H1 (cell line): ENCODE results near the gene HMCN1. TPM values are rescaled to one million over a fixed set of nuclear protein-coding genes. Genes with fewer than 3 reads are reported as not detected.

Experiments
- CTCF ChIA-PET: fragments of 300-600 bp; sonication (Branson Sonifier 250); formaldehyde crosslinking; loops from one replicate; lab custom pipeline; 2021; ENCODE audit not compliant: partially characterized antibody; lab: Charles Lee
- POLR2A ChIA-PET: fragments of 300-600 bp; sonication (Branson Sonifier 250); formaldehyde crosslinking; loops from one replicate; lab custom pipeline; 2021; ENCODE audit warnings: inconsistent platforms; ENCODE audit not compliant: partially characterized antibody; lab: Charles Lee
- DNase-seq, 2 experiments: peaks; one replicate each; pipeline versions ENCODE4 v3.0.0 to v3.0.0-alpha.2; 2010 to 2022; ENCODE audit warnings: low spot score in 2 of 2, low read depth in 1 of 2, mixed read lengths in 1 of 2
- FAIRE-seq: peaks from 2 replicates; lab custom pipeline; 2011; peaks lifted over from hg19 to GRCh38; lab: Jason Lieb, UNC
- H2AFZ ChIP-seq: 2 replicates; pipeline ENCODE4 v1.8.1; 2012; ENCODE audit warnings: low read length, inconsistent platforms
- H2AK5ac ChIP-seq: 2 replicates; pipeline ENCODE4 v1.6.1; 2013; ENCODE audit warnings: low read depth, low read length
- H2BK120ac ChIP-seq: replicated peaks from 2 replicates; pipeline ENCODE3; 2013; ENCODE audit warnings: low read depth, low read length, inconsistent platforms
- H2BK12ac ChIP-seq: 2 replicates; pipeline ENCODE4 v1.6.1; 2013; ENCODE audit warnings: low read depth, low read length
- H2BK15ac ChIP-seq: 2 replicates; pipeline ENCODE4 v1.6.1; 2013; ENCODE audit warnings: low read length
- H2BK20ac ChIP-seq: 2 replicates; pipeline ENCODE4 v1.6.1; 2013; ENCODE audit warnings: low read length
- H2BK5ac ChIP-seq: 2 replicates; pipeline ENCODE4 v1.6.1; 2013; ENCODE audit warnings: low read depth, low read length
- H3K14ac ChIP-seq: 2 replicates; pipeline ENCODE4 v1.6.1; 2013; ENCODE audit warnings: inconsistent platforms; ENCODE audit not compliant: insufficient read length
- H3K18ac ChIP-seq: 2 replicates; pipeline ENCODE4 v1.6.1; 2013; ENCODE audit warnings: low read length; ENCODE audit errors: extremely low read depth
- H3K23ac ChIP-seq: 2 replicates; pipeline ENCODE4 v1.6.1; 2013; ENCODE audit warnings: inconsistent platforms; ENCODE audit not compliant: insufficient read length
- H3K23me2 ChIP-seq: 2 replicates; pipeline ENCODE4 v1.6.1; 2013; ENCODE audit warnings: low read depth, low read length
- H3K27ac ChIP-seq: 2 replicates; pipeline ENCODE4 v1.6.1; 2011; ENCODE audit warnings: low read depth, low read length, inconsistent platforms
- H3K27me3 ChIP-seq, 4 experiments: replicated peaks in 1 of 4; 1 replicate in 1 of 4; 2 replicates in 3 of 4; pipeline versions ENCODE4 v1.6.1 to v1.8.1; 2011 to 2013; ENCODE audit warnings: low read length in 3 of 4, mild to moderate bottlenecking in 3 of 4, inconsistent platforms in 2 of 4, mixed read lengths in 2 of 4, moderate library complexity in 1 of 4; ENCODE audit not compliant: control insufficient read depth in 3 of 4, insufficient read depth in 3 of 4; ENCODE audit errors: extremely low read depth in 1 of 4
- H3K36me3 ChIP-seq, 4 experiments: 2 replicates each; pipeline versions ENCODE4 v1.6.1 to v1.8.1; 2011 to 2013; ENCODE audit warnings: mild to moderate bottlenecking in 4 of 4, low read length in 3 of 4, moderate library complexity in 2 of 4, control low read depth in 1 of 4, inconsistent platforms in 1 of 4; ENCODE audit not compliant: insufficient read depth in 4 of 4, control insufficient read depth in 2 of 4
- H3K4ac ChIP-seq: replicated peaks from 2 replicates; pipeline ENCODE3; 2013; ENCODE audit warnings: low read length, low read depth, mixed read lengths, inconsistent platforms; ENCODE audit not compliant: insufficient read length
- H3K4me1 ChIP-seq, 4 experiments: replicated peaks in 1 of 4; 1 replicate in 1 of 4; 2 replicates in 3 of 4; pipeline versions ENCODE4 v1.6.1 to v1.8.1; 2011 to 2013; ENCODE audit warnings: low read length in 3 of 4, inconsistent platforms in 2 of 4, mixed read lengths in 1 of 4; ENCODE audit not compliant: insufficient read depth in 4 of 4, control insufficient read depth in 3 of 4
- H3K4me2 ChIP-seq, 2 experiments: 2 replicates each; pipeline versions ENCODE4 v1.6.1 to v1.8.1; 2011 to 2013; ENCODE audit warnings: low read depth in 2 of 2, low read length in 2 of 2, control low read depth in 1 of 2, inconsistent platforms in 1 of 2, mild to moderate bottlenecking in 1 of 2; ENCODE audit not compliant: insufficient read depth in 1 of 2
- H3K4me3 ChIP-seq, 4 experiments: fragments of 200-600, 300-600 bp in 1 of 4; sonication (generic), shearing (Covaris generic), sonication (Bioruptor Twin) in 1 of 4; 2 replicates each; pipeline versions ENCODE4 v1.5.1 to v1.8.1; 2011 to 2016; ENCODE audit warnings: low read length in 4 of 4, low read depth in 3 of 4, control low read depth in 2 of 4, inconsistent platforms in 2 of 4, mild to moderate bottlenecking in 2 of 4, mixed read lengths in 1 of 4, moderate library complexity in 1 of 4; ENCODE audit not compliant: insufficient read depth in 2 of 4; ENCODE audit errors: extremely low read depth in 1 of 4
- H3K56ac ChIP-seq: replicated peaks from 2 replicates; pipeline ENCODE3; 2013; ENCODE audit warnings: low read depth, mild to moderate bottlenecking, mixed read lengths, low read length, inconsistent platforms; ENCODE audit not compliant: insufficient read length
- H3K79me1 ChIP-seq: 2 replicates; pipeline ENCODE4 v1.6.1; 2013; ENCODE audit warnings: low read depth, low read length, control low read depth
- H3K79me2 ChIP-seq, 2 experiments: 2 replicates each; pipeline versions ENCODE4 v1.6.1 to v1.8.1; 2012 to 2013; ENCODE audit warnings: low read length in 2 of 2, mild to moderate bottlenecking in 2 of 2, inconsistent platforms in 1 of 2; ENCODE audit not compliant: insufficient read depth in 2 of 2, control insufficient read depth in 1 of 2
- H3K9ac ChIP-seq, 4 experiments: replicated peaks in 1 of 4; 1 replicate in 1 of 4; 2 replicates in 3 of 4; pipeline versions ENCODE4 v1.6.1 to v1.8.1; 2011 to 2013; ENCODE audit warnings: low read depth in 3 of 4, low read length in 3 of 4, control low read depth in 2 of 4, mild to moderate bottlenecking in 2 of 4, moderate library complexity in 2 of 4, inconsistent platforms in 1 of 4; ENCODE audit errors: extremely low read depth in 1 of 4
- H3K9me3 ChIP-seq, 2 experiments: 2 replicates each; pipeline versions ENCODE4 v1.6.1 to v1.8.1; 2012 to 2013; ENCODE audit warnings: mild to moderate bottlenecking in 2 of 2, moderate library complexity in 2 of 2, control low read depth in 1 of 2, inconsistent platforms in 1 of 2, low read depth in 1 of 2, low read length in 1 of 2, mixed read lengths in 1 of 2; ENCODE audit not compliant: insufficient read depth in 2 of 2
- H4K20me1 ChIP-seq, 2 experiments: replicated peaks in 1 of 2; 2 replicates each; pipeline versions ENCODE3 to v1.8.1; 2011 to 2013; ENCODE audit warnings: inconsistent platforms in 2 of 2, low read length in 2 of 2, mild to moderate bottlenecking in 1 of 2; ENCODE audit not compliant: insufficient read depth in 2 of 2, control insufficient read depth in 1 of 2
- H4K5ac ChIP-seq: 2 replicates; pipeline ENCODE4 v1.6.1; 2013; ENCODE audit warnings: low read length, low read depth, mixed read lengths, inconsistent platforms; ENCODE audit not compliant: insufficient read length
- H4K8ac ChIP-seq: 2 replicates; pipeline ENCODE4 v1.8.0; 2013; ENCODE audit warnings: mild to moderate bottlenecking, moderate library complexity, low read length, inconsistent platforms; ENCODE audit not compliant: insufficient read depth; ENCODE audit errors: extremely low read depth
- H4K91ac ChIP-seq: replicated peaks from 2 replicates; pipeline ENCODE3; 2013; ENCODE audit warnings: low read length, mixed read lengths, inconsistent platforms; ENCODE audit not compliant: insufficient read length
- ATF2 ChIP-seq: IDR thresholded peaks from 2 replicates; pipeline ENCODE4 v1.6.1; 2012; ENCODE audit warnings: low read length, inconsistent platforms
- WGBS, 2 experiments: shearing (Covaris generic) in 1 of 2; methylation state at CpG; one replicate each; pipeline versions ENCODE4 v1.1.6 to v1.1.7; 2013 to 2015; ENCODE audit warnings: low lambda C conversion rate in 2 of 2, mixed read lengths in 2 of 2, inconsistent platforms in 1 of 2, low coverage in 1 of 2, missing lambda C conversion rate in 1 of 2; ENCODE audit not compliant: insufficient replicate concordance in 2 of 2, insufficient coverage in 1 of 2, insufficient read length in 1 of 2; ENCODE audit errors: extremely low coverage in 1 of 2, missing lambda C conversion rate in 1 of 2; 5-methylcytosine and 5-hydroxymethylcytosine counted together
- polyA plus RNA-seq, 7 experiments: library from polyadenylated mRNA; depleted of rRNA in 3 of 7; stranded (reverse) in 5 of 7; unstranded in 2 of 7; fragments of >200 nt in 5 of 7; fragments of 200-250 nt in 2 of 7; gene quantifications; 1 replicate in 5 of 7; 2 replicates in 1 of 7; 4 replicates in 1 of 7; pipeline versions ENCODE4 v1.2.1 to v1.2.3, GENCODE V29; 2011 to 2013; ENCODE audit warnings: missing spikeins in 2 of 7, mixed read lengths in 2 of 7
- total RNA-seq: library from RNA; stranded (reverse); fragmentation: NEBNext Ultra II Directional; extraction: Animal tissue kit (Norgen Biotek cat#: 25700); gene quantifications from 2 replicates; pipeline ENCODE4 v1.2.1, GENCODE V29; 2021

HMCN1 gene
- total and polyA plus RNA-seq, 2 of the 8 experiments (the other 6 are each of a cell fraction or from before 2014, with no cell fraction given), result 13.8 to 14.6 TPM

DNA sequence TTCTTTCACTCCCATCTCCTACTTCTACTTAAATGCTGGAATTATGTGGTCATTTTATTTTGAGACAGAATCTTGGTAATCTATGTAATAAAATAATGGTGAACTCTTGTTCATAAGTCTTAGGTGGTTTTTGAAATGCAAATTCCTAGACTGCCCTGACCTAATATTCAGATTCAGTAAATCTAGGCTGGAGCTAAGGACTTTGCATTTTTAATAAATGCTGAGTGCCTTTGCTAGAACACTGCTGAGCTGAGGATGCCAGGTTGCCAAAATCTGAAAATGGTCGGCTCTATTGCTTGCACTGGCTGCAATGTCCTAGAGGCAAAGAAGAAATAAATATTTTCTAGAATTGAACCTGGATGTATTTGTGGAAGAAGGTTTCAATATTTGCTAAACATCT, 187.4 kb downstream of the HMCN1 start:
- Histone ChIP-seq H3K9me3 (no peaks in the 10 kb centered on the region), H4K20me1 (no peaks in the 10 kb centered on the region), H2AK5ac (no peak overlapping the region), H3K18ac (no peak overlapping the region), H3K9ac (no peak overlapping the region), H4K91ac (no peak overlapping the region), H3K4me2 (no peak overlapping the region), H2AFZ (no peak overlapping the region), H3K23me2 (no peaks in the 10 kb centered on the region), H3K4me1 (peaks cover 0 to 5% (median 0%) of the 10 kb centered on the region in 4 experiments; a peak in 3 of 7 replicates), H3K79me2 (no peaks in the 10 kb centered on the region), H3K23ac (no peak overlapping the region), H3K36me3 (no peaks in the 10 kb centered on the region), H2BK5ac (no peak overlapping the region), H3K27ac (no peak overlapping the region)
- POLR2A ChIA-PET, result interaction anchor here (0.5 kb wide), 1 partner anchor 22 kb away, joined by 3 read pairs; no protein-coding TSS in a partner anchor
- CTCF ChIA-PET, result no interaction called here
- FAIRE-seq, result no peak
- no peak for DNase-seq
- 84% methylated on average over 1 of the region's 1 CpG; no CpG with 5 or more reads in 1 of the 2 experiments for WGBS, 2 experiments
- TF ChIP-seq ATF2, result no peak
- TF ChIP-seq, all 59 proteins: peak for 0
- Histone ChIP-seq H3K4ac (no peak overlapping the region), H2BK20ac (no peak overlapping the region), H3K79me1 (no peaks in the 10 kb centered on the region), H3K14ac (no peak overlapping the region), H3K56ac (no peak overlapping the region), H4K5ac (no peak overlapping the region), H2BK15ac (no peak overlapping the region), H3K4me3 (no peak overlapping the region), H2BK12ac (no peak overlapping the region), H2BK120ac (no peak overlapping the region), H4K8ac (no peak overlapping the region), H3K27me3 (no peaks in the 10 kb centered on the region)
